ENCODE data around the gene ANAPC16. TPM values are rescaled to one million over a fixed set of nuclear protein-coding genes. Genes with fewer than 3 reads are reported as not detected.
"Not testable (repeated sequence)": the region's sequence is repeated elsewhere in the genome, so short reads cannot be mapped to it uniquely, and the experiment has no call there.

Gene ANAPC16
- total RNA-seq, 1 experiment from 2014 or later = 71.1 TPM

DNA sequence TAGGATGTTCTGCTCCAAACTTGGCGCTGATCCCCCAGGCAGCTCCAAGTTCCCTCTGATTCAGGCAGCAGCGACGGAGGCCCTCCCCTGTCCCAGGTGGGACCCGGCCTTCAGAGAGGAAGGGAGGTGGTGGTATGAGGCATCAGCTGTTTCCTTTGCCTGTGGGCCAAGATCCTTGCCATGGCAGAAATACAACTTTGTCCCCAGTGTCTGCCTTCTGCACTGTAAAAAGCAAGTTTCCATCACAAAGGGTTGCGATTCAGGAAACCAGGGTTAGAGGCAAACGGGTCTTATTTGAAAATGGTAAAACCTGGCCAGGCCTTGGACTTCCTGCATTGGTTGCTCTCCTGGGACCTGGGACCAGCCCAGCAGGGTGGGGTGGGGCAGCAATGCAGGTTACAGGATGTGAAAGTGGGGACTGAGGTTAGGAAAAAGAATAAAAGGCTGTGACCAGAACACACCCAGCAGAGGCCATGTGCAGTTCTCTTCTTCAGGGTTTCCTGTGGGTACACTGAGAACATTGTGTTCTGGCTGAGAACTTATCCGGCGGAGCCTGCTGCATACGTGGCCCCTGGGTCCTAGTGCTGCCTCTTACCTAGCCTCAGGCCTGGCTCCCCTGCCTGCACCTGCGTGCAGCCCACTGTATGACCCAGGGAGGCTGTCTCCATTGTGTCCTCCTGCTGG, 32.8 kb downstream of the ANAPC16 start:
- H3K9ac ChIP-seq (ENCODE audit: low read length) = 0 out of 2 replicates have a peak overlapping the region, but pooled peaks have one; percentile 19
- BruUV-seq (replicated peaks) = no TSS peak
- peak overlapping the region; percentile 21 to 24; a peak in 3 of 4 replicates for H3K4me3 ChIP-seq (replicated peaks in 1 of 2; ENCODE audit: low read depth in 1 of 2, low read length in 2 of 2)
- intact Hi-C loops (cut with micrococcal nuclease) = no loop called here
- ChIA-PET CTCF (interaction anchor here (0.6 to 1.4 kb wide), 2 partner anchors 15 to 22 kb away, joined by 3 read pairs; no protein-coding TSS in a partner anchor), RAD21 (ENCODE audit: low non-redundant PET in 1 of 2, low total read pairs in 2 of 2, uncharacterized antibody in 2 of 2, unreplicated experiment in 2 of 2) (no interaction called here), POLR2A (interaction anchor here (0.9 to 1.9 kb wide), 5 partner anchors 19 to 78 kb away, joined by 3 to 14 read pairs (median 4); partner anchors contain the start of gene DDIT4)
- H3K4me2 ChIP-seq (ENCODE audit: low read length) = peak overlapping the region; percentile 58
- no peaks in the 10 kb centered on the region for H3K79me2 ChIP-seq (ENCODE audit: insufficient read depth, low read length)
- peak overlapping the region; percentile 50 for H2AFZ ChIP-seq (ENCODE audit: low read depth, low read length, poor library complexity, severe bottlenecking)
- DNase-seq (ENCODE audit: low read depth, low spot score) (no peak), ATAC-seq (peak; percentile 78)
- no peaks in the 10 kb centered on the region for H3K9me3 ChIP-seq (ENCODE audit: control insufficient read depth in 1 of 2, insufficient read depth in 1 of 2, low read depth in 1 of 2, low read length in 2 of 2)
- no peak for TF ChIP-seq JUND (IDR thresholded peaks at IDR 0.05)
- TF ChIP-seq FOSL1 (IDR thresholded peaks at IDR 0.05; ENCODE audit: low read depth) = peak; percentile 56
- peak; percentile 31; the same call in 1 of the 2 replicates for TF ChIP-seq SP1 (IDR thresholded peaks at IDR 0.05; ENCODE audit: low read depth)
- TF ChIP-seq, protein P1, sequence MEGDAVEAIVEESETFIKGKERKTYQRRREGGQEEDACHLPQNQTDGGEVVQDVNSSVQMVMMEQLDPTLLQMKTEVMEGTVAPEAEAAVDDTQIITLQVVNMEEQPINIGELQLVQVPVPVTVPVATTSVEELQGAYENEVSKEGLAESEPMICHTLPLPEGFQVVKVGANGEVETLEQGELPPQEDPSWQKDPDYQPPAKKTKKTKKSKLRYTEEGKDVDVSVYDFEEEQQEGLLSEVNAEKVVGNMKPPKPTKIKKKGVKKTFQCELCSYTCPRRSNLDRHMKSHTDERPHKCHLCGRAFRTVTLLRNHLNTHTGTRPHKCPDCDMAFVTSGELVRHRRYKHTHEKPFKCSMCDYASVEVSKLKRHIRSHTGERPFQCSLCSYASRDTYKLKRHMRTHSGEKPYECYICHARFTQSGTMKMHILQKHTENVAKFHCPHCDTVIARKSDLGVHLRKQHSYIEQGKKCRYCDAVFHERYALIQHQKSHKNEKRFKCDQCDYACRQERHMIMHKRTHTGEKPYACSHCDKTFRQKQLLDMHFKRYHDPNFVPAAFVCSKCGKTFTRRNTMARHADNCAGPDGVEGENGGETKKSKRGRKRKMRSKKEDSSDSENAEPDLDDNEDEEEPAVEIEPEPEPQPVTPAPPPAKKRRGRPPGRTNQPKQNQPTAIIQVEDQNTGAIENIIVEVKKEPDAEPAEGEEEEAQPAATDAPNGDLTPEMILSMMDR (IDR thresholded peaks at IDR 0.05 in 2 of 3, conservative IDR thresholded peaks at IDR 0.05 in 1 of 3; ENCODE audit: borderline replicate concordance in 1 of 3, insufficient read depth in 1 of 3, low read depth in 2 of 3, low read length in 2 of 3) = no peak
- no peak for TF ChIP-seq EGR1 (IDR thresholded peaks at IDR 0.05; ENCODE audit: low read depth)
- TF ChIP-seq ZFX (IDR thresholded peaks at IDR 0.05) = peak; percentile 27; the same call in 1 of the 2 replicates
- TF ChIP-seq POLR2AphosphoS5 (IDR thresholded peaks at IDR 0.05; ENCODE audit: low read depth, low read length) = peak; percentile 43; the same call in 1 of the 2 replicates
- peak; percentile 35 for TF ChIP-seq POLR2A (IDR thresholded peaks at IDR 0.05; ENCODE audit: borderline replicate concordance, extremely low read depth, insufficient read depth, insufficient read length)
- no peaks in the 10 kb centered on the region for H3K27me3 ChIP-seq (ENCODE audit: insufficient read depth, low read length)
- H3K27ac ChIP-seq (ENCODE audit: low read depth, low read length) = peak overlapping the region; percentile 50; the same call in 1 of the 2 replicates
- no peaks in the 10 kb centered on the region for H3K9me2 ChIP-seq (ENCODE audit: insufficient read depth)
- H4K20me1 ChIP-seq (ENCODE audit: insufficient read depth) = no peaks in the 10 kb centered on the region
- no peaks in the 10 kb centered on the region for H3K36me3 ChIP-seq (ENCODE audit: control insufficient read depth in 1 of 2, insufficient read depth in 2 of 2, low read length in 2 of 2)
- peaks cover 32 to 40% of the 10 kb centered on the region in 2 experiments for H3K4me1 ChIP-seq (ENCODE audit: control insufficient read depth in 1 of 2, insufficient read depth in 2 of 2, low read length in 2 of 2)

DNA sequence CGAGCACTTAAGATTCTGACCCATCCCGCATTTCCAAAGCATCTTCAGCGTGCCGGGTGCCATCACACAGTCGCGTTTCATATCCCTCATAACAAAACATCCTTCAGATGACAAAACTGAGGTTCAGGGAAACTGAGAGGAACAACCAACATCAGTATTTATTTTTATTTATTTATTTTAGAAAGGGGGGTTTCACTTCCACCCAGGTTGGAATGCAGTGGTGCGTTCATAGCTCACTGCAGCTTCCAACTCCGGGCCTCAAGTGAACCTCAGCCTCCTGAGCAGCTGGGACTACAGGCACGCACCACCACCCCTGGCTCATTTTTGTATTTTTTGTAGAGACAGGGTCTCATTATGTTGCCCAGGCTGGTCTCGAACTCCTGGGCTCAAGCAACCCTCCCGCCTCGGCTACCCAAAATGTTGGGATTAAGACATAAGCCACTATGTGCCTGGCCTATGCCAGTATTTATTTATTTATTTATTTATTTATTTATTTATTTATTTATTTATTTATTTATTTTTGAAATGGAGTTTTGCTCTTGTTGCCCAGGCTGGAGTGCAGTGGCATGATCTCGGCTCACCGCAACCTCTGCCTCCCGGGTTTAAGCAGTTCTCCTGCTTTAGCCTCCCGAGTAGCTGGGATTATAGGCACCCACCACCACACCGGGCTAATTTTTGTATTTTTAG, 33.5 kb downstream of the ANAPC16 start:
- Histone ChIP-seq H3K4me2 (ENCODE audit: low read length) (peak overlapping the region; percentile 58), H3K4me1 (ENCODE audit: control insufficient read depth in 1 of 2, insufficient read depth in 2 of 2, low read length in 2 of 2) (peaks cover 29 to 35% of the 10 kb centered on the region in 2 experiments; a peak in 3 of 4 replicates)

More for the DNA sequence above, 33.5 kb downstream of the ANAPC16 start:
- H4K20me1 ChIP-seq (ENCODE audit: insufficient read depth); H3K79me2 ChIP-seq (ENCODE audit: insufficient read depth, low read length); H3K9ac ChIP-seq (ENCODE audit: low read length); H3K27me3 ChIP-seq (ENCODE audit: insufficient read depth, low read length); ATAC-seq; BruUV-seq (replicated peaks); intact Hi-C loops (cut with micrococcal nuclease); H3K4me3 ChIP-seq (replicated peaks in 1 of 2; ENCODE audit: low read depth in 1 of 2, low read length in 2 of 2); RAD21 ChIA-PET (ENCODE audit: low non-redundant PET in 1 of 2, low total read pairs in 2 of 2, uncharacterized antibody in 2 of 2, unreplicated experiment in 2 of 2); H3K36me3 ChIP-seq (ENCODE audit: control insufficient read depth in 1 of 2, insufficient read depth in 2 of 2, low read length in 2 of 2); CTCF ChIA-PET; H2AFZ ChIP-seq (ENCODE audit: low read depth, low read length, poor library complexity, severe bottlenecking); H3K9me3 ChIP-seq (ENCODE audit: control insufficient read depth in 1 of 2, insufficient read depth in 1 of 2, low read depth in 1 of 2, low read length in 2 of 2); DNase-seq (ENCODE audit: low read depth, low spot score); H3K9me2 ChIP-seq (ENCODE audit: insufficient read depth): not testable (repeated sequence)
- POLR2A ChIA-PET = interaction anchor here (1.6 kb wide), 1 partner anchor 20 kb away, joined by 4 read pairs; no protein-coding TSS in a partner anchor
- H3K27ac ChIP-seq (ENCODE audit: low read depth, low read length) = peak overlapping the region; percentile 50; the same call in 1 of the 2 replicates
